NCI-H1436 (cell line): ENCODE data around the gene UFSP1.

Source experiments
- DNase-seq: peaks from one replicate; lab custom pipeline; 2025; lab: John Stamatoyannopoulos, UW

Gene UFSP1

DNA sequence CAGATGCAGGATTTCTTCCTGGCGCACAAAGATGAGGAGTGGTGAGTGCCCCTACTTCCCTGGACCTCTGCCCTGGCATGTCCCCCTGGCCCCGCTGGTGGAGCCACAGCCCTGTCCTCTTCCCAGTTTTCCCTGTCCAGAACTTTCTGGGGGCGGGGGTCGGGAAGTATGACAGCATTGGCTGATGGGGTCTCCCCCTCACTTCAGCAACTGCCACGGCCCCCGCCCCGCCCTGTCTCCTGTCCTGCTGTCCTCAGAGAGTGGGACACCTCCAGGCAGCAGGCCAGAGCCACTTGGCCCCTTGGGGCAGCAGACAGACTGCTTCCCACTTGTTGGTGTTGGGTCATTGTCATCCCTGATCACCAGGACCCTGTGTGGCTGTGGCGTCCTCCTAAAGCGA lies 7.3 kb downstream of the UFSP1 start:
- DNase-seq = no peak

DNA sequence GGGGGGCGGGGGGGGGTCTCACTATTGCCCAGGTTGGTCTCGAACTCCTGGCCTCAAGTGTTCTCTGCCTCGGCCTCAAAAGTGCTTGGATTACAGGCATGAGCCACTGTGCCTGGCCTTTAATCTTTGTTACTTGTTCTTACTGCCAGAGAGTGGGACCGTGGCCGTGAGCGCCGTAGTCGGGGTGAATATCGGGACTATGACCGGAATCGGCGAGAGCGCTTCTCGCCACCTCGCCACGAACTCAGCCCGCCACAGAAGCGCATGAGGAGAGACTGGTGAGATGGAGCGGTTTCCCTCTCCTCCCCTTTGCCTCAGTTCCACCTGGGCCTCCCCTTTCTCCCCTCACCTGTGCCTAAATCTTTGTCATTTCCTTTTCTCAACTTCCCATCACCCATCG lies 8.4 kb downstream of the UFSP1 start:
- DNase-seq = no peak

DNA sequence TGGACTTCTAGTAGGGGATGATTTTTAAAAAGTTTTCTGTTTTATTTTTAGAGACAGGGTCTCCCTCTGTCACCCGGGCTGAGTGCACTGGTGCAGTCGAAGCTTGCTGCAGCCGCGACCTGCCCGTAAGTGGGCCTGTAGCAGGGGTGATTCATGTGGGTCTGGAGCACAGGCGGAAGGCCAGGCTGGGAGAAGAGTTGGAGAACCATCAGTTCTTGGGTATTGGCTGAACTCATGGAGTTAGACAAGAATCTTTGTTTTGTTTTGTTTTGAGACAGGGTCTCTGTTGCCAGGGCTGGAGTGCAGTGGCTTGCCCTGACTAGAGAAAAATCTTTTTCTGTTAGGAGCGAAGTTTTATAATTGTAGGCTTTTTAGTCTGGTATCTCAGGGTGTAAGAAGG lies 8.9 kb downstream of the UFSP1 start:
- DNase-seq = no peak

DNA sequence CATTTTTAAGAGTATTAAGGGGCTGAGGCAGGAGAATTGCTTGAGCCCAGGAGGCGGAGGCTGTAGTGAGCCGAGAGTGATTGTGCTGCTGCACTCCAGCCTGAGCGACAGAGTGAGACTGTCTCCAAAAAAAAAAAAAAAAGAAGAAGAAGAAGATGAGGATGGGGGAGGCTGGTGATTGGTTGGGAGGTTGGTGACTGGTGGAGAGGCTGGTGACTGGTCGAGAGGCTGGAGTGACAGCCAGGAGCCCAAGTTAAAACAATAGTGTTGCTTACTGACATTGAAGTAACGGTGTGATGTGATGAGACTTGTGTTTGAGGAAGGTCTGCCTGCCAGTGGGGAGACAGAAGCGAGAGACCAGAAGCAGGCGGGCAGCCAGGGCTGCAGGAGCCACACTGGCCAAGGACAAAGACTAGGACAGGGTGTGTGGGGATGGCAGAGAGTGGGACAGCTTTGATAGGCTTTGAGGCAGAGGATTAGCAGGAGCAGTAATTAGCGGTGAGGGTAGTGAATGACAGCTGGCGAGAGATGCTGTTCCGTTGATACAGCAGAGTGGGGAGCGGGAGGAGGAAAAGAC lies 9.7 kb downstream of the UFSP1 start:
- DNase-seq = no peak

DNA sequence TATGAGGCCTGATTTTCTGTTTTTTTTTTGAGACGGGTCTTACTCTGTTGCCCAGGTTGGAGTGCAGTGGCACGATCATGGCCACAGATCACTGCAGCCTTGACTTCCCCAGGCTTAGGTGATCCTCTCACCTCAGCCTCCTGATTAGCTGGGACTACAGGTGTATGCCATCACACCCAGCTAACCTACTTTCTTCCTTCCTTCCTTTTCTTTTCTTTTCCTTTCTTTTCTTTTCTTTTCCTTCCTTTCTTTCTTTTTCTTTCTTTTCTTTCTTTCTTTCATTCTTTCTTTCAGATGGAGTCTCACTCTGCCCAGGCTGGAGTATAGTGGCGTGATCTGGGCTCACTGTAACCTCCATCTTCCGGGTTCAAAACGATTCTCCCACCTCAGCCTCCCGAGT lies 10.8 kb downstream of the UFSP1 start:
- DNase-seq = no peak

DNA sequence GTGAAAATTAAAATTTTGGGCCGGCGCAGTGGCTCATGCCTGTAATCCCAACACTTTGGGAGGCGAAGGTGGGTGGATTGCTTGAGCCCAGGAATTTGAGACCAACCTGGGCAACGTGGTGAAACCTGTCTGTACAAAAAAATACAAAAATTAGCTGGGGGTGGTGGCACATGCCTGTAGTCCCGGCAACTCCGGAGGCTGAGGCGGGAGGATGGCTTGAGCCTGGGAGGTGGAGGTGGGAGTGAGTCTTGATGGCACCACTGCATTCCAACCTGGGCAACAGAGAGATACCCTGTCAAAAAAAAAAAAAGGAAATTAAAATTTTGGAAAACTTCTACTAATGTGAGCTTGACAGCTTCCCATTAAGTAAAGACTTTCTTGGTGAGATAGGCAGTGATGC lies 11.5 kb downstream of the UFSP1 start:
- no peak for DNase-seq

DNA sequence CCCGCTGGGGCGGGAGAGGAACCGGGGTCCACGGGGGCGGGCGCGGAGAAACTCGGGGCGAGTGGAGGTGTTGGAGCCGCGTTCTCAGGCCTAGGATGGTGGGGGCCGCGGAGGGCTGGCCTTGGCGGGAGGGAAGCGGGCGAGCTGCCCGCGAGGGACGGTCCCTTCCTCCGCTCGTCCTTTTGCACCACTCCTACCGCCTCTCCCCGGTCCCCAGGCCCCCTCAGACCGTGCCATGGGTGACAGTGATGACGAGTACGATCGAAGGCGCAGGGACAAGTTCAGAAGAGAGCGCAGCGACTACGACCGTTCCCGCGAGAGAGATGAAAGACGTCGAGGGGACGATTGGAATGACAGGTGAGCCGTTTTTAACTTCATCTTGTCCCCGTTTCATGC lies 14.2 kb downstream of the UFSP1 start:
- no peak for DNase-seq

DNA sequence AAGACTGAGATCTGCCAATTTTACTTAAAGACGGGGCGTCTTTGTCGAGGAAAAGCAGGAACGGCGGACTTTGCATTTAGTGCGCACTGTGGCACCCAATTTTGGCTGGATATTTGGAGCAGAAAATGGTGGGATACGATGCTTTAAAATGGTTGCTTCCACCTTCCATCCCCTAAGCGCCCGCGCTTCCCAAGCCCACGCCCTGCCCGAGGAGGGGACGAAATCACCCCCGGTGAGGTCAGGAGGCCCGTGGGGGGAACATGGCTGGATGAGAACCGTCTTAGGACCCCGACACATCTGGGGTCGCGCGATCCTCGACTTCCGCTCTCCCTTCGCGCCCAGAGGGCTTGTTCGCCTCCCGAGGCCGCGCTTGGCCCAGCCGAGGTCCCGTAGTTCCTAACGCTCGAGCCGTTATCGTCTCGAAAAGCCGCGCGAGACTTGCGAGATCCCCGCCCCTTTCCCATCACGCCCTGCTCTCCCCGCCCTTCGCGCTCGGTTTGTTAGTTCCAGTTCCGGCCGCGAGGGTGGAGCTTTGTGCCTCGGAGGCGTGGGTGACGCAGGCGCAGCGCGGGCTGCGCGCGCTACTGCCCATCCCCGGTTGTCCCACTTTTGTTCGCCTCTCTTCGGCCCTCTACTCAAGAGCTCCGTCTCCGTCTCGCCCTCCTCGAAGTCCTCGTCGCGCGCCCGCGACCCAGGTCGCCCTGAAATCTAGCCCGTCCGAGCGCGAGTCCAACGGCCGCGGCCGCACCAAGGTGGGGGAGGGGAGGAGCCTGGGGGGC lies 14.7 kb downstream of the UFSP1 start, which contains the start of gene SRRT:
TSS of gene SRRT (plus strand) at position 527 of the 779 bp plus-strand sequence. CDS start 488 bp downstream, outside the sequence.
- DNase-seq = peak; percentile 99

DNA sequence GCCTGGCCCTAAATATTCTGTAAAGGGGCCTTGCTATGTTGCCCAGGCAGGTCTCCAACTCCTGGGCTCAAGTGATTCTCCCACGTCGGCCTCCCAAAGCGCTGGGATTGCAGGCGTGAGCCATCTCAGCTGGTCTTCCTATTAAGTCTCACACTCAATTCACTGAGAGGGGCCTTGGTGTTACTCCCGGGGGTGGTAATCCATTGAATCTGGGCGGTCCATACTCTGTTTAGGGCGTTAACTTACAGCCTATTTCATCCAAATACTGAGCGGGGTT lies 15.3 kb downstream of the UFSP1 start:
- no peak for DNase-seq

DNA sequence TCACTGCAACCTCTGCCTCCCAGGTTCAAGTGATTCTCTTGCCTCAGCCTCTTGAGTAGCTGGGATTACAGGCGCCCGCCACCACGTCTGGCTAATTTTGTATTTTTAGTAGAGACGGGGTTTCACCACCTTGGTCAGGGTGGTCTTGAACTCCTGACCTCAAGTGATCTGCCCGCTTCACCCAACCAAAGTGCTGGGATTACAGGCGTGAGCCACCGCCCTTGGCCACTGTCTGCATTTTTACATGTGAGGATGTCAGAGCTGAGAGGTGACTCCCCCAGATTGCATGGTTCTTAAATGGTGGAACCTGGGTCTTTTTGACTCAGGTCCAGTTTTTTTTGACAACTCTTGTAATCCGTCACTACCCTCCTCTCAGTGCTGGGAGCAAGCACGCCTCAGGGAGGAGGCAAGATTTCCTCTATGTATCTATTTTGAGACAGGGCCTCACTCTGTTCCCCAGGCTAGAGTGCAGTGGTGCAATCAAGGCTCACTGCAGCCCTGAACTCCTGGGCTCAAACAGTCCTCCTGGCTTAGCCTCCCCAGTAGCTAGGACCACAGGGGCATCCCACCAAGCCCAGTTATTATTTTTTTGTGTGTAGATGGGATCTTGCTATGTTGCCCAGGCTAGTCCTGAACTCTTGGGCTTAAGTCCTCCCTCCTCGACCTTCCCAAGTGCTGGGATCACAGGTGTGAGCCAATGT lies 15.8 kb downstream of the UFSP1 start:
- DNase-seq = no peak

DNA sequence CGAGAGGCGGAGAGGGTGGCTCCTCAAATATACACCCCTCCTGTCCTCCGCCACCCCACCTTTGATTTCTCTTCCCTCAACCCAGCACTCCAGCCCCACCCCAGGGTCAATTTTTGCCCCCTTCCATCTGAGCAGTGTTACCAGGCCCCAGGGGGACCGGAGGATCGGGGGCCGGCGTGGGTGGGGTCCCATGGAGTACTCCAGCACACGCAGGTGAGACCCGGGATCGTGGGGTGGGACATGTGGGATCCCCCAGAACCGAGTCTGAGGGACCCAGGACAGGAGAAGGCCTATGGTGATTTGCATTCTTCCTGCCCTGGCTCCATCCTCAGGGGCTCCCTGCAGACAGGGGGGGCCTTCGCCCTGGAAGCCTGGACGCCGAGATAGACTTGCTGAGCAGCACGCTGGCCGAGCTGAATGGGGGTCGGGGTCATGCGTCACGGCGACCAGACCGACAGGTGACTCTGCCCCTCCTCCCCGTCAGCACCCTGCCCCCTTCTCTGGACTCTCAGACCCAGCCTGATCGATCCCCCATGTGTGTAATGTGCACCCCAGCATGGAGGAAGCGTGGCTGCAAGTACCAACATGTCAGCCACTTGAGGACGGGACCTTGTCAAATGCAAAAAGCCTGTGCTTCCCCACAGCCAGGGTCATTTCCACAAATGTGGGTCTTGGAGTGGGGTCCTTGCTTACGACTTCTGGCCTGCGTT lies 21.6 kb downstream of the UFSP1 start:
- DNase-seq = no peak

DNA sequence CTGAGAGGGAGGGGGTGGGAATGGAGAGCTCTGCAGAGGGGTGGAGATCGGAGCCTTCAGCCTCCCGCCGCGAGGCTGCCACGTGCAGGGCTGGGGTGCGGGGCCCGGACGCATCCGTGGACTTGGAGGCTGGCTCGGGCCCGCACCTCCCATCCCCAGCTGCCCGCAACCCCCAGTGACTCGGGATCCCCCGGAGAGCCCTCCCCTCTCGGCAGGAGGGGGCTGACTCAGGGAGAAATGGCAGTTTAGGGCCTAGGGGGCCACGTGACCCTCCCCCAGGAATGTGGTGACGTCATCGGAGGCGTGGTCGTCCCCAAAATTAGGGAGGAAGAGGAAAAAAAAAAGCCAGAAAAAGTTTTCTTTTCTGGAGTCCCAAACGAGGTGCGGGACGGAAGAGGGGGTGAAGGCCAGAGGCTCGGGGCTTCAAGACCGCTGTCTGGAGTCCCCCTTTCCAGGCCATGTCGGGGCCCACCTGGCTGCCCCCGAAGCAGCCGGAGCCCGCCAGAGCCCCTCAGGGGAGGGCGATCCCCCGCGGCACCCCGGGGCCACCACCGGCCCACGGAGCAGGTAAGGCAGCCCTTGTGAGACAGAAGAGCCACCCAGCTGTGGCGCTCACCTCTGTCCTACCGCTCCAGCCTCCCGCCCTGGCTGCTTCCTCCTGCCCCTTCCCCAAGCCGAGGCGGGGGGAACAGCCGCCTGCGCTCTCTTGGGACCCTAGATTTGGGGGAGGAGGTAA lies 22.3 kb downstream of the UFSP1 start, which contains the start of gene TRIP6:
TSS of gene TRIP6 (plus strand) at position 348 of the 736 bp plus-strand sequence. CDS start at position 459, 111 bp downstream.
- no peak for DNase-seq

DNA sequence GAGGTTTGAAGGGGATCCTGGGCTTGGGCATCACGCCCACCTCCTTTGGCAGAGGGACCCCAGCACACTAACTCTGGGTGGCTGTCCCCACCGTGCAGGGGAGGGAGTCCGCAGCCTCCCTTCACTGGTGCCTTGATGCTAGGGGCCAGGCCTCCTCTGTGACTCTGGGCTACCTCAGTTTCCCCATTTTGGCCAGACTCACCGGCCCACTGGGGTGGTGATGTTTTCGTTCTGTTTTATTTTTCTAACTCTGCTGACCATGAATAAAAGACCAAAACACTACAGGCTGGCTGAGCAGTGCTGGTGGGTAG lies 22.8 kb downstream of the UFSP1 start:
- no peak for DNase-seq

DNA sequence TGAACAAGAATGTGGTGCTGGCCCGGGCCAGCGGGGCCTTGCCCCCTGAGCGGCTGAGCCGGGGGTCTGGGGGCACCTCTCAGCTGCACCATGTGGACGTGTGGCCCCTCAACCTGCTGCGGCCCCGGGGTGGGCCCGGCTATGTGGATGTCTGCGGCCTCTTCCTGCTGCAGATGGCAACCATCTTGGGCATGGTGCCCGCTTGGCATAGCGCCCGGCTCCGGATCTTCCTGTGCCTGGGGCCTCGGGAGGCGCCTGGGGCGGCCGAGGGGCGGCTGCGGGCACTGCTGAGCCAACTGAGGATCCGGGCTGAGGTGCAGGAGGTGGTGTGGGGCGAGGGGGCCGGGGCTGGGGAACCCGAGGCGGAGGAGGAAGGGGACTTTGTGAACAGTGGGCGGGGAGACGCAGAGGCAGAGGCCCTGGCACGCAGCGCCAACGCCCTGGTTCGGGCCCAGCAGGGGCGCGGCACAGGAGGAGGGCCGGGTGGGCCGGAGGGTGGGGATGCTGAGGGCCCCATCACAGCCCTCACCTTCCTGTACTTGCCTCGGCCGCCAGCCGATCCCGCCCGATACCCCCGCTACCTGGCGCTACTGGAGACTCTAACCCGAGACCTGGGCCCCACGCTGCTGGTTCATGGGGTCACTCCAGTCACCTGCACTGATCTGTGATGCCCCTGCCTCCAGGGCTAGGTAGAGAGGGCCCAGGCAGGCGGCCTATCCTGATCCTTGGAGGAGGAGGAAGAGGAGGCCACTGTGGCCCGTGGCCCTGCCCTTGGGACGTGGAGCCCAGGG lies 23.4 kb downstream of the UFSP1 start:
- no peak for DNase-seq

DNA sequence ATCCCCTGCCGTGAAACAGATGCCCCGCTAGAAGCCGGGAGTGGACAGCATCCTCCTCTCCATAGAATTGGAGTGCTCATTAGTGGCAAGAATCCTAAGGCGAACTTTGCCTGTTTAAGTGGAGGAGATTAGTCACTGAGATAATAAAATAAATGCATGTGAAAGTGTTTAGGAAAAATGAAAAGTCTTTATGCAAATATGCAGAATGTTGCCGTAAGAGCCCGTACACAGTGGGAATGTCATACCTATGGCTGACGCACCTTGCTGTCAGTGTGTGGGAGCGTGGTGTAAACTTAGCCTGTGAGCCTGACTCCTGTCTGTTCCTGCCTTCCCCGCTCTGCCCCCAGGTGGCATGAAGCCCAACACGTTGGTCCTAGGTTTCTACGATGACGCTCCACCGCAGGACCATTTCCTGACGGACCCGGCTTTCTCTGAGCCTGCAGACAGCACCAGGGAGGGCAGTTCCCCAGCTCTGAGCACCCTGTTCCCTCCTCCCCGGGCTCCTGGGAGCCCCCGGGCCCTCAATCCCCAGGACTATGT lies 24.1 kb downstream of the UFSP1 start:
- DNase-seq = no peak

DNA sequence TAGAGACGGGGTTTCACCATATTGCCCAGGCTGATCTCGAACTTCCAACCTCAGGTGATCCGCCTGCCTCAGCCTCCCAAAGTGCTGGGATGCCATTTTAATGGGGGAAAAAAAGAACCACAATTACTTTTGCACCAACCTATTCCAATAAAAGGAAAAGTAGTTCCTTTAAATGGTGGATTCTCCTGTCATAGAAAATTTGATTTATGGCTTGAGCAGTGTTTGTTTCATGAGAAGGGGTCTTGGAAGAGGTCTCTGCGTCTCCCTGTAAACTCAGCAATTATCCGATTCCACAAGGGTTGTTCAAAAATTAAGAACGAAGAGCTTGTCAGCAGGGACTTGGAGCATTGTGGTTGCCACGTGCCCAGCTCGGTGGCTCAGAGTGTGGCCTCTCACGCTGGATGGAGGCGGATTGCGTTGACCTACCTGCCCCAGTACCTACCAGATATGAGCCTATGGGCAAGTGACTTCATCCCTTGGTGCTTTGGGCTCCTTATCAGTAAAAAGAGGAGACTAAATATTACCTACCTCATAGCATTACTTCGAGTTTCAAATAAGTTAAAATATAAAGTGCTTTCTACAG lies 25.2 kb downstream of the UFSP1 start:
- DNase-seq = no peak

DNA sequence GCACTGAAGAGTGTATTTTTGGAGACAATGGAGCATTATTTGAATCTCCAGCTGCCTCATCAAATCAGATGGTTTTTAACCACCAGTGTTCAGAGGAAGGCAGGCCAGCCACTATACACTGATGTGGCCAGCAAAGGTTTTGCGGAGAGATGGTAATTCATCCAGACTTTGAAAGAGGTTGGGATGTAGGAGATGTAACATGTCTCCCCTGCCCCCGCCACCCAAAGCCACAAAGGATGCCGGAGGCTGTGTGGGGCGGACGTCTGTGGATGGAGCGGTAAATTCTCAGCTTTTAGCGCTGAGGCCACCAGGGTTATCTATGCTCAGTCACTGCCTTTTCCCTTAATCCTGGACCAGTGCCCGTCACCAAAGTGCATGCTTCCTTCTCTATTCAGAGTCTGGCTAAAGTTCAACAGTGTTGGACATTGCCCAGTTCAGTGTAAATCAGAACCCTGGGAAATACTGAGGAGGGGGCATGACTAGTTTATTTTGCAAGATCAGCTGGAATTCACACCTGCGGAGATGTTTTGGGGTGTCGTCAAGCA lies 26.0 kb downstream of the UFSP1 start:
- no peak for DNase-seq

DNA sequence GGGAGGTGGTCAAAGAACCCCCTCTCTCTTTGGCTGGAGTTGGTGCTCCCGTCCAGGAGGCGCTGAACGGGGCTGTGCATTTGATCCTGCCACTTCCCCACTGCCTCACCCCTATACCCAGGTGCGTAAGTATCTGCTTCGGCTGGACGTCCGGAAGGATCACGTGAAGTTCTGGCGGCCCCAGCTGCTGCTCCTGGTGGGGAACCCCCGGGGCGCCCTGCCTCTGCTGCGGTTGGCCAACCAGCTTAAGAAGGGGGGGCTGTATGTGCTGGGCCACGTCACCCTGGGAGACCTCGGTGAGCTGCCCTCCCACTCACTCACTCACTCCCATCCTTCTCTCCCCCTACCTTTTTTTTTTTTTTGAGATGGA lies 27.9 kb downstream of the UFSP1 start:
- no peak for DNase-seq

DNA sequence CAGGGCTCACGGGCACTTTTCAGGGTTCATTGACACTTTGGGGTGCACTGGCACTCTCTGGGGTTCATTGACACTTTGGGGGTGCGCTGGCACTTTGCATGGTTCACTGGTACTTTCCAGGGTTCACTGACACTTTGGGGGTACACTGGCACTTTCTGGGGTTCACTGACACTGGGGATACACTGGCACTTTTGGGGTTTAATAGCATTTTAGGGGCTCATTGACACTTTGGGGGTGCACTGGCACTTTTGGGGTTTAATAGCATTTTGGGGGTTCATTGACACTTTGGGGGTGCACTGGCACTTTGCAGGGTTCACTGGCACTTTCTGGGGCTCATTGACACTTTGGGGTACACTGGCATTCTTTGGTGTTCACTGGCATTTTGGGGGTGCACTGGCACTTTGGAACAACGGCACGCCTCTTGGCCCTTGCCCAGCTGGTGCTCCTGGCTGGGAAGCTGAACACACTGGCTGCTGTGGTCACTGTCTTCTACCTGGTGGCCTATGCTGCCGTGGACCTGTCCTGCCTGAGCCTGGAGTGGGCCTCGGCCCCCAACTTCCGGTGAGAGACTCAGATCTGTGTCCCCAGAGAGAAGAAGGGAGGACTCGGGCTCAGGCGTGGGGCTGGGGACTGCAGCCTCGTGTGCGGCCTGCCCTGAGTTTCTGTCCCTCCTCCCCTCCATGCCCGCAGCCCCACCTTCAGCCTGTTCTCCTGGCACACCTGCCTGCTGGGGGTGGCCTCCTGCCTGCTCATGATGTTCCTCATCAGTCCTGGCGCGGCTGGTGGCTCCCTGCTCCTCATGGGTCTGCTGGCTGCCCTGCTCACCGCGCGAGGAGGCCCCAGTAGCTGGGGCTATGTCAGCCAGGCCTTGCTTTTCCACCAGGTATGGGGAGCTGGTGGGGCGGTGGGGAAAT lies 28.6 kb downstream of the UFSP1 start:
- DNase-seq = no peak
